Gastrocnemius medialis (tissue), 4 donors: ENCODE results near the gene ANXA2R. TPM values are rescaled to one million over a fixed set of nuclear protein-coding genes. Genes with fewer than 3 reads are reported as not detected.
"Not testable (repeated sequence)": the region's sequence is repeated elsewhere in the genome, so short reads cannot be mapped to it uniquely, and the experiment has no call there.

Experiments
- ATAC-seq, 2 donors: fragments of 150-250 bp; one replicate each; pipeline ENCODE4 v1.9.1; 2016
- DNase-seq, 2 donors: peaks; one replicate each; pipeline ENCODE4 v3.0.0-alpha.2; 2019
- H3K27ac ChIP-seq, 4 donors: fragments of 200-600 bp; sonication (generic); 1 replicate in 1 of 4; 2 replicates in 3 of 4; pipeline ENCODE4 v1.5.1; 2016 to 2018; ENCODE audit warnings: mild to moderate bottlenecking in 2 of 4, moderate library complexity in 1 of 4
- H3K27me3 ChIP-seq, 3 donors: fragments of 200-600 bp; sonication (generic) in 2 of 3; 1 replicate in 1 of 3; 2 replicates in 2 of 3; pipeline versions ENCODE4 v1.5.1 to v1.6.0; 2016 to 2019; ENCODE audit warnings: mild to moderate bottlenecking in 1 of 3, moderate library complexity in 1 of 3
- H3K36me3 ChIP-seq, 2 donors: fragments of 200-600 bp; sonication (generic) in 1 of 2; one replicate each; pipeline ENCODE4 v1.5.1; 2017 to 2018
- H3K4me1 ChIP-seq, 2 donors: fragments of 200-600 bp; sonication (generic) in 1 of 2; one replicate each; pipeline ENCODE4 v1.5.1; 2016 to 2017; ENCODE audit warnings: mild to moderate bottlenecking in 2 of 2
- H3K4me3 ChIP-seq, 4 donors: fragments of 200-600 bp; sonication (generic) in 3 of 4; 1 replicate in 1 of 4; 2 replicates in 3 of 4; pipeline ENCODE4 v1.5.1; 2016 to 2019; ENCODE audit warnings: mild to moderate bottlenecking in 2 of 4
- H3K9me3 ChIP-seq, 3 donors: fragments of 200-600 bp; sonication (generic) in 2 of 3; 1 replicate in 1 of 3; 2 replicates in 2 of 3; pipeline ENCODE4 v1.5.1; 2016 to 2019
- POLR2A ChIP-seq, 2 donors: fragments of 450-650 bp; IDR thresholded peaks; one replicate each; pipeline ENCODE4 v1.6.1; 2017; ENCODE audit warnings: antibody characterized with exemption in 2 of 2, mild to moderate bottlenecking in 2 of 2, moderate library complexity in 2 of 2
- in situ Hi-C, 4 donors: fragments of 200-750 bp; cut with MboI; loops; one replicate each; pipeline versions ENCODE4 v1.15.0 to v1.8.0; 2017; ENCODE audit warnings: low sequenced_read_pairs in 4 of 4
- intact Hi-C: fragments of 100-400 bp; cut with DNase I; formaldehyde crosslinking; loops from one replicate; pipeline ENCODE4 v1.15.1; 2023; ENCODE audit warnings: low total_unique reads
- total RNA-seq, 4 donors: library from RNA; depleted of rRNA; stranded (reverse); fragments of >200 nt; gene quantifications; one replicate each; pipeline versions ENCODE4 v1.1.0 to v1.2.3, GENCODE V29; 2016
- TF ChIP-seq, protein P1 (sequence below), 5 experiments: fragments of 450-650 bp in 3 of 5; fragments of 200-600 bp in 2 of 5; sonication (generic) in 2 of 5; IDR thresholded peaks in 4 of 5; conservative IDR thresholded peaks in 1 of 5; 1 replicate in 4 of 5; 2 replicates in 1 of 5; pipeline ENCODE4 v1.5.1; 2016 to 2019; ENCODE audit warnings: antibody characterized with exemption in 5 of 5, mild to moderate bottlenecking in 3 of 5, moderate library complexity in 3 of 5

The ANXA2R gene
- total RNA-seq, 4 donors from 2014 or later, result 1.1 to 3.3 (median 1.4) TPM

DNA sequence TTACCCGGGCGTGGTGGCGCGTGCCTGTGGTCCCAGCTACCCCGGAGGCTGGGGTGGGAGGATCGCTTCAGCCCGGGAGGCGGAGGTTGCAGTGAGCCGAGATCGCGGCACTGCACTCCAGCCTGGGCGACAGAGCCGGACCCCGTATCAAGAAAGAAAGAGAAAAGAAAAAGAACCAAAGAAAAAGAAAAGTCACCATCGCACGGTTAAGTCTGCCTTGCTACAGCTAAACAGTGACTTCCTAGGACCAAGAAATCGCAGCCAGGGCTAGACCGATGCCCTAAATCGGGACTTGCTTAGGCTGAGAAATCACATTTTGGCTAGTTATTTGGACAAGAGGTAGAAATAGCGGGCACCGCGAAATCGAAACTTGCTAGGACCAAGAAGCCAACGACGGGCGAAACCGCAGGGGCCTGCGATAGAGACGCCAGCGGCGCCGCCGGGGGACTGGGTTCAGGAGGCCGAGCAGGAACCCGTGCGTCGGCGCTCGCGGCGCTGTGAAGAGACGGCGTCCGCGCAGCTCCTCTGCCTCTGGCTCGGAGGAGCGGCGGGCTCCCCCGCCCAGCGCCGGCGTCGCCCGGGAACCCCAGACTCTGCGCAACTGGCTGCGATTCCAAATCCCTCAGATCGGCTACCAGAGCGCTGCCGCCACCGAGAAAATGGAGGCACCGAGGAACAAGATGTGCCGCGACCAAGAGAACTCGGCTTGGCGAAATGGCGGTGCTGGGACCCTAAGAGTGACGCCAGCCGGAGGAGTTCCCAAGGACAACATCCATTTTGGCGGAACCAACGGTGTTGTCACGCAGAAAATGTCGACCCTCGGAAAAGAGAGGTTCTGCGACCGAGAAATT is 26.1 kb upstream of the ANXA2R start:
- H3K36me3 ChIP-seq, result peaks cover 0 to 10% of the 10 kb centered on the region in 2 donors
- intact Hi-C loops, result loop anchor here (1.0 to 10.0 kb wide), 7 partner anchors 26 to 1161 kb away; partner anchors contain the start of genes ANXA2R, HMGCS1, NNT and RIMOC1
- TF ChIP-seq POLR2A (IDR thresholded peaks at IDR 0.05), result peak; percentile 23 to 39
- TF ChIP-seq, protein P1, sequence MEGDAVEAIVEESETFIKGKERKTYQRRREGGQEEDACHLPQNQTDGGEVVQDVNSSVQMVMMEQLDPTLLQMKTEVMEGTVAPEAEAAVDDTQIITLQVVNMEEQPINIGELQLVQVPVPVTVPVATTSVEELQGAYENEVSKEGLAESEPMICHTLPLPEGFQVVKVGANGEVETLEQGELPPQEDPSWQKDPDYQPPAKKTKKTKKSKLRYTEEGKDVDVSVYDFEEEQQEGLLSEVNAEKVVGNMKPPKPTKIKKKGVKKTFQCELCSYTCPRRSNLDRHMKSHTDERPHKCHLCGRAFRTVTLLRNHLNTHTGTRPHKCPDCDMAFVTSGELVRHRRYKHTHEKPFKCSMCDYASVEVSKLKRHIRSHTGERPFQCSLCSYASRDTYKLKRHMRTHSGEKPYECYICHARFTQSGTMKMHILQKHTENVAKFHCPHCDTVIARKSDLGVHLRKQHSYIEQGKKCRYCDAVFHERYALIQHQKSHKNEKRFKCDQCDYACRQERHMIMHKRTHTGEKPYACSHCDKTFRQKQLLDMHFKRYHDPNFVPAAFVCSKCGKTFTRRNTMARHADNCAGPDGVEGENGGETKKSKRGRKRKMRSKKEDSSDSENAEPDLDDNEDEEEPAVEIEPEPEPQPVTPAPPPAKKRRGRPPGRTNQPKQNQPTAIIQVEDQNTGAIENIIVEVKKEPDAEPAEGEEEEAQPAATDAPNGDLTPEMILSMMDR (IDR thresholded peaks at IDR 0.05 in 4 of 5, conservative IDR thresholded peaks at IDR 0.05 in 1 of 5), result no peak
- H3K4me3 ChIP-seq, result peak overlapping the region; percentile 84 to 93 (median 87)
- no peaks in the 10 kb centered on the region for H3K27me3 ChIP-seq
- H3K9me3 ChIP-seq, result no peaks in the 10 kb centered on the region
- H3K27ac ChIP-seq, result peak overlapping the region; percentile 91 to 98 (median 94)
- in situ Hi-C loops, result loop anchor here in 2 of 4 donors (5.0 kb wide), 2 partner anchors 41 to 59 kb away; no protein-coding TSS in a partner anchor
- ATAC-seq, result peak; percentile 27 to 34
- H3K4me1 ChIP-seq, result peaks cover 31 to 33% of the 10 kb centered on the region in 2 donors
- peak; percentile 49 to 68 for DNase-seq

DNA sequence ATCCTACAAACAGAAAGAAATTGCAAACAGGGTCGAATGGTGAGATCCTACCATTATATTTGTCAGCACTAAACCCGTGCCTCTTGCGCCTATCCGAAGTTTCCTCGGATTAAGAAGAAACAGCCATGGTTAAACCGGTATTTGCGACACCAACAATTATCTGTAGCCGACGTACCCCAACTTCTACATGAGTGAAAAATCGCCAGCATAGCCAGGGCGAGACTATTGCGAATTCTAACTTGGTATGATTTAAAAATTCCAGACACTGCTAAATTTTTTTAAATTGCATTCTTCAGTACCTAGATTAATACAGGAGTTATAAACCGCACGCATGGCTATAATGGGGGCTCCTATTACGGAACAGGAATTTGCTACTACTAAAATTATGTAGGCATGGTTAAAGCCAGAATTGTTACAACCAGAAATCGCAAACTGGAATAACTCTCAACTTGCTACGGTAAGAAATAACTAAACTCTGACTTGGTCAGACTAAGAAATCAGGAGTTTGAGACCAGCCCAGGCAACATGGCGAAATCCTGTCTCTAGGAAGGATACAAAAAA is 25.3 kb upstream of the ANXA2R start:
- Histone ChIP-seq H3K27me3 (no peaks in the 10 kb centered on the region), H3K27ac (peak overlapping the region; percentile 91 to 98 (median 94)), H3K4me3 (peak overlapping the region; percentile 84 to 93 (median 87)), H3K9me3 (no peaks in the 10 kb centered on the region), H3K4me1 (peaks cover 31 to 33% of the 10 kb centered on the region in 2 donors), H3K36me3 (peaks cover 0 to 3% of the 10 kb centered on the region in 2 donors)
- DNase-seq (no peak), ATAC-seq (no peak)
- intact Hi-C loops, result loop anchor here (1.0 to 10.0 kb wide), 6 partner anchors 25 to 1161 kb away; partner anchors contain the start of genes ANXA2R, HMGCS1, NNT and RIMOC1
- no peak for TF ChIP-seq POLR2A (IDR thresholded peaks at IDR 0.05)
- TF ChIP-seq, protein P1 (IDR thresholded peaks at IDR 0.05 in 4 of 5, conservative IDR thresholded peaks at IDR 0.05 in 1 of 5), result no peak
- in situ Hi-C loops, result loop anchor here in 2 of 4 donors (5.0 kb wide), 2 partner anchors 42 to 58 kb away; no protein-coding TSS in a partner anchor

DNA sequence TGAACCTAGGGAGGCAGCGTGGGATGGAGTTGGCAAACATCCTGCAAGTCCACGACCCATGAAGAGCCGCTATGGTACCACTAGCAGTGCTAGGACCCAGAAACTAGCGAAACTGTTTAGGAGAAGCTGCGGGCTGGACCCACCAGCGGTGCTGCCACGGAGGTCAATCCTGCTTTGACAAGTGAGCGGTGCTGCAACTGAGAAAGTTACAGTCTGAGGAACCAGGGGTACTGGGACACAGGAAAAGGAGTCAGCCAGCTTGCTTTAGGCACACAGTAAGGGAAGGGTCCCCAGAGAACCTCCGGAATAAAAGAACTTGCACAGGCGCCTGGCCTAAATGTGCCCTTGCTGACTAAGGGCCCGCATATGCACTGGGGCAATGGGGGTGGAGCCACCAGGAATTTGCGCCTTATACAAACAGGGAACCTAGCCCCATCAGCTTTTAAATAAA is 23.6 kb upstream of the ANXA2R start:
- Histone ChIP-seq H3K4me3 (peak overlapping the region in 1 of 4 donors; percentile 88), H3K4me1 (peaks cover 18 to 21% of the 10 kb centered on the region in 2 donors), H3K27ac (peak overlapping the region; percentile 91 to 98 (median 94)), H3K9me3 (no peaks in the 10 kb centered on the region), H3K27me3 (no peaks in the 10 kb centered on the region), H3K36me3 (no peaks in the 10 kb centered on the region)
- intact Hi-C loops, result loop anchor here (2.0 to 10.0 kb wide), 3 partner anchors 45 to 1159 kb away; partner anchors contain the start of gene RIMOC1
- ATAC-seq (no peak), DNase-seq (no peak)
- in situ Hi-C loops, result no loop called here
- TF ChIP-seq, protein P1 (IDR thresholded peaks at IDR 0.05 in 4 of 5, conservative IDR thresholded peaks at IDR 0.05 in 1 of 5), result no peak
- no peak for TF ChIP-seq POLR2A (IDR thresholded peaks at IDR 0.05)

DNA sequence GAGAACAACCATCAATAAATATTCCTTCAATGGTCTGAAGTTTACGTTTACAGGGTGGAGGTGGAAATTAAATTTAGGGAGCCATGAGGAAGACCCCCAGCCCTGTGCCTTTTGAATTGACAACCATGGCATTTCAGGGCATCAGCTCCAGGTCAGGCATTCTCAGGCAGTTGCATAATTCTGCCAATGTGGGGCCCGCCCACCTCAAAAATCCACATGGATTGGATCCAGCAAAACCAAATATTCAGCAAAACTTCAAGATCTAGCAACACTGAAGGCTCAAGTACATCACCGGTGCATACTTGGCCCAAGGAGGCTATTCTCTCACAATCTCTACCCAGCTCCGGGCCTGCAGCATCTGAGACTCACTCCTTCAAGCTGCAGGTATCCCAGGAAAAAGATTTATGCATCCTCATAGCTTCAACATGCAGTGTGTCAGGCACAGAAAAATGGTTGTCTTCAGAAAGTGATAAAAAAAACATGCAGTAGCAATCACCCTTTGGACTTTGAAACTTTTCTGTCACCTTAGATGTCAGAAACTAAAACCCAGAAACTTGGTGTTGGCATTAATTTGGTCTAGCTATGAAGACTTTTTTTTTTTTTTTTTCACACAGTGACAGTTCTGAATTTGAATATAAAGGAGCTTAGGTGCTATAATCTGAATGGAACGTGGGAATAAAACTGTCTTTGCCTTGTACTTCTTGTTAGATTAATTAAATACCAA is 21.4 kb upstream of the ANXA2R start:
- H3K27me3 ChIP-seq, result no peaks in the 10 kb centered on the region
- intact Hi-C loops, result loop anchor here (10.0 kb wide), 1 partner anchor 1157 kb away; the partner anchor contains the start of gene RIMOC1

DNA sequence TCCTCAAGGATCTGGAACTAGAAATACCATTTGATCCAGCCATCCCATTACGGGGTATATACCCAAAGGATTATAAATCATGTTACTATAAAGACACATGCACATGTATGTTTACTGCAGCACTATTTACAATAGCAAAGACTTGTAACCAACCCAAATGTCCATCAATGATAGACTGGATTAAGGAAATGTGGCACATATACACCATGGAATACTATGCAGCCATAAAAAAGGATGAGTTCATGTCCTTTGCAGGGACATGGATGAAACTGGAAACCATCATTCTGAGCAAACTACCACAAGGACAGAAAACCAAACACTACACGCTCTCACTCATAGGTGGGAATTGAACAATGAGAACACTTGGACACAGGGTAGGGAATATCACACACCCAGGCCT is 19.9 kb upstream of the ANXA2R start:
- ATAC-seq, H3K4me1 ChIP-seq, in situ Hi-C loops, H3K9me3 ChIP-seq, H3K27me3 ChIP-seq, H3K4me3 ChIP-seq, DNase-seq, H3K36me3 ChIP-seq, H3K27ac ChIP-seq: not testable (repeated sequence)
- intact Hi-C loops, result loop anchor here (10.0 kb wide), 1 partner anchor 1155 kb away; the partner anchor contains the start of gene RIMOC1

More for the DNA sequence above, 21.4 kb upstream of the ANXA2R start:
- DNase-seq (no peak), ATAC-seq (no peak)
- Histone ChIP-seq H3K36me3 (no peaks in the 10 kb centered on the region), H3K27ac (no peak overlapping the region), H3K4me3 (no peak overlapping the region), H3K4me1 (peaks cover 5 to 7% of the 10 kb centered on the region in 2 donors), H3K9me3 (no peaks in the 10 kb centered on the region)
- in situ Hi-C loops, result no loop called here
- TF ChIP-seq, protein P1 (IDR thresholded peaks at IDR 0.05 in 4 of 5, conservative IDR thresholded peaks at IDR 0.05 in 1 of 5), result no peak
- TF ChIP-seq POLR2A (IDR thresholded peaks at IDR 0.05), result no peak

DNA sequence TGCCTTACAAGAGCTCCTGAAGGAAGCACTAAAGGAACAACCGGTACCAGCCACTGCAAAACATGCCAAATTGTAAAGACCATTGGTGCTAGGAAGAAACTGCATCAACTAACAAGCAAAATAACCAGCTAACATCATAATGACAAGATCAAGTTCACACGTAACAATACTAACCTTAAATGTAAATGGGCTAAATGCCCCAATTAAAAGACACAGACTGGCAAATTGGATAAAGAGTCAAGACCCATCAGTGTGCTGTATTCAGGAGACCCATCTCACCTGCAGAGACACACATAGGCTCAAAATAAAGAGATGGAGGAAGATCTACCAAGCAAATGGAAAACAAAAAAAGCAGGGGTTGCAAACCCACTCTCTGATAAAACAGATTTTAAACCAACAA is 15.0 kb upstream of the ANXA2R start:
- intact Hi-C loops, in situ Hi-C loops, H3K4me1 ChIP-seq, H3K36me3 ChIP-seq, H3K27me3 ChIP-seq, DNase-seq, ATAC-seq, H3K4me3 ChIP-seq, H3K9me3 ChIP-seq, H3K27ac ChIP-seq: not testable (repeated sequence)
